Fibroblast of the aortic adventitia (primary cell): ENCODE results near the gene LMF2. TPM values are rescaled to one million over a fixed set of nuclear protein-coding genes. Genes with fewer than 3 reads are reported as not detected.

Experiments
- DNase-seq: peaks from one replicate; pipeline ENCODE4 v3.0.0-alpha.2; 2010; ENCODE audit warnings: low read depth
- H3K4me3 ChIP-seq: 2 replicates; pipeline ENCODE4 v1.5.1; 2011; ENCODE audit warnings: low read depth, mild to moderate bottlenecking, control low read depth, low read length, moderate library complexity
- CTCF ChIP-seq: IDR thresholded peaks from 2 replicates; pipeline ENCODE4 v1.5.1; 2011; ENCODE audit warnings: mild to moderate bottlenecking, low read length, control low read depth, inconsistent platforms; ENCODE audit not compliant: insufficient read depth
- total RNA-seq: library from RNA; depleted of rRNA; stranded (reverse); fragments of >200 nt; gene quantifications from 2 replicates; pipeline ENCODE4 v1.2.3, GENCODE V29; 2012; ENCODE audit warnings: low replicate concordance

LMF2 gene
- total RNA-seq, 1 donor = 50.6 TPM

- no peak for DNase-seq
- no peak for TF ChIP-seq CTCF
Measured at GRCh38 chr22:50487290-50488005, 20.1 kb downstream of the LMF2 start.

GRCh38 chr22:50486561-50487289 is 20.8 kb downstream of the LMF2 start, which contains the start of gene MIOX:
Gene MIOX, plus strand, starts transcription at chr22:50486859. Its CDS starts 39 bp downstream, at chr22:50486898.
- no peak within 1 kb of the TSS for H3K4me3 ChIP-seq
- DNase-seq = no peak
- TF ChIP-seq CTCF = no peak

More at GRCh38 chr22:50487290-50488005, 20.1 kb downstream of the LMF2 start:
- no peak overlapping the region for H3K4me3 ChIP-seq

- no peak for DNase-seq
- no peak overlapping the region for H3K4me3 ChIP-seq
- TF ChIP-seq CTCF = no peak
Measured at GRCh38 chr22:50485221-50486131, 22.0 kb downstream of the LMF2 start.

GRCh38 chr22:50483977-50484853 is 23.3 kb downstream of the LMF2 start:
- TF ChIP-seq CTCF = no peak
- DNase-seq = no peak
- H3K4me3 ChIP-seq = no peak overlapping the region

- H3K4me3 ChIP-seq = no peak overlapping the region
- no peak for DNase-seq
- no peak for TF ChIP-seq CTCF
Measured at GRCh38 chr22:50483556-50483955, 23.9 kb downstream of the LMF2 start.

GRCh38 chr22:50483106-50483505 is 24.4 kb downstream of the LMF2 start:
- TF ChIP-seq CTCF = no peak
- peak overlapping the region; percentile 83 for H3K4me3 ChIP-seq
- DNase-seq = no peak
